GM19238 (cell line): ENCODE data around the gene WHRN.

Experiments
- DNase-seq: peaks from one replicate; pipeline ENCODE4 v3.0.0; 2011; ENCODE audit warnings: low spot score; ENCODE audit not compliant: insufficient read length

Gene WHRN

DNA sequence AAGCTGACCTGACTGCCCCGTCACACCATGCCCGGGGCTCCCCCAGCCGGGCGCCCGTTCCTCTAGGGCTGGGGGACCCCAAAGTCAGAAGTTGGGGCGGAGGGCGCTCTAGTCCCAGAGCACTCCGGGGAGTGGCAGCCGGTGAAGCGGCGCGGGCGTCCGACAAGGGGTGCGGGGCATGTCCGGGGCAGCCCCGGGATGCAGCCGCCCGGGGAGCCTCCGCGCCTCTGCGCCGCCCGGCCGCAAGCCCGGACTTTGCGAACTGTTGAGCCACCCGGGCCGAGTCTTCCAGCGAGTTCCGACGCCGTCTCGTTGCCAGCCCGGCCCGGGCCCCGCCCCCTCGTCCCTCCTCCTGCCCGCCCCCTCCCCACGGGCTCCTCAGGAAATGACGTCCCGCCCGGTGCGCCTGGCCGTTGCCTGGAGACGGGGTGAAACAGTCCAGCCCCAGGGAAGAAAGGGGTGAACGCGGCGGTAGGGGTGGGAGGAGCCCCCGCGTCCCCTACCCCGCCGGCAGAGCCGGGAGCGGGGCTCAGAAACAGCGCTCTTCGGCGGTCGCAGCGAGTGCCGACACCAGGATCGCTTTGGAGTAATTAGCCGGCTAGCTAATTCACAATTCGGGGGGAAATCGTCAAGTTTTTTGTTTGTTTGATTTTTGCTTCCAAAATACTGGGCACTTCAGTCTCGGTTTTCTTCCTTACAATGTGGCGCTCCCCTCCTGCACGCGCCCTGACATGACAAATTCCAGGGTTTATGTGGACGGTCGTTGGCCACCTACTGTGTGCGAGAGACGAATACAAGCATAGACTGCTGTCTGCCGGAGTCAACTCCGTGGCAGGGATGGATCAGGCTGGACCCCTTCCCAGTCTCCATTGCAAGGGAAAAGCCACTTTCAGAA is at the start of gene WHRN:
TSS of gene WHRN (minus strand) at position 287 of the 895 bp plus-strand sequence. CDS start 672 bp downstream, outside the sequence.
- peak; percentile 78 for DNase-seq

GRCh38 chr9:114553202-114553601 is 47.9 kb upstream of the WHRN start:
- DNase-seq = no peak

- no peak for DNase-seq
Observed at GRCh38 chr9:114552706-114553105, 47.4 kb upstream of the WHRN start.

DNA sequence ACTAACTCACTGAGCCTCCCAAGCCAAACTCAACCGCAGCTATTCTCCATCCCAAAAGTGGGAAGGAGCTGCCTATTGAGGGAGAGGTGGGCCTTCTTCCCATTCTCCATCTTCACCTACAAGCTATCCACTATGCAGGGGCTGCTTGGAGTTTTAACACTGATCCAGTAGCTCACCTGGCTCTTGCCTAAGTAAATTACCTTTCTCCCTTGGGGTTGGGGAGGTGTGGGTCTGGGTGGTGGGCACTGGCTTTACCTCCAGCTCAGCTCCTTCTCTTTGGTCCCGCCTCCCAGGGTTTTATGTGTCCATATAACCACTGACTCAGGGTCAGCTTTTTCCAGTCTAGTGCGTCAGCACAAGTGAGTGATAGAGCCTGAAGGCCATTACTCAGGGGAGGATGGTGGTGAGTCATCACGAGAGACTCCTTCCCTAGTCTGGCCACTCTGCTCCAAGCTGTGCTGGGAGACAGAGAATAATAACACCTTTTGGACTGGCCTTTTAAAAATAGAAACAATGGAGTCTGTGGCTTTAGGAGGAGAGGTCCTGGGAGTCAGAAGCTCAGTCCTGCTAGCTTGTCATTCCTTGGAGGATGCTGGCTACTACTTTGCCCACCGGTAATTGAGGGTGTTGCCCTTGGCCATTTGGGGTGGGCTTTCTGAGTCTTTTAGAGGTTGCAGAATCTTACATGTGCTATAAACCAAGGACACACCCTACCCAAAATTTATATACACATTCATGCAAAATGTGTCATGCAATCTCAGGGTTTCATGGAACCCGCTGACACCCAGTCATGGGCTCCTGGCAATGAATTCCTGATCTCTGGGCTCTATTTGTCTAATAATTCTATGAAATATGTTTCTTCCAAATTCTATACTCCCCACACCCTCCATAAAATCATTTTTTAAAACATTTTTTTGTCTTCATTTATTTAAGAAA is 46.7 kb upstream of the WHRN start:
- DNase-seq = no peak

- no peak for DNase-seq
Observed at GRCh38 chr9:114549697-114550330, 44.5 kb upstream of the WHRN start.

GRCh38 chr9:114546851-114547250 is 41.6 kb upstream of the WHRN start:
- no peak for DNase-seq

GRCh38 chr9:114545055-114545454 is 39.8 kb upstream of the WHRN start:
- DNase-seq = no peak

DNA sequence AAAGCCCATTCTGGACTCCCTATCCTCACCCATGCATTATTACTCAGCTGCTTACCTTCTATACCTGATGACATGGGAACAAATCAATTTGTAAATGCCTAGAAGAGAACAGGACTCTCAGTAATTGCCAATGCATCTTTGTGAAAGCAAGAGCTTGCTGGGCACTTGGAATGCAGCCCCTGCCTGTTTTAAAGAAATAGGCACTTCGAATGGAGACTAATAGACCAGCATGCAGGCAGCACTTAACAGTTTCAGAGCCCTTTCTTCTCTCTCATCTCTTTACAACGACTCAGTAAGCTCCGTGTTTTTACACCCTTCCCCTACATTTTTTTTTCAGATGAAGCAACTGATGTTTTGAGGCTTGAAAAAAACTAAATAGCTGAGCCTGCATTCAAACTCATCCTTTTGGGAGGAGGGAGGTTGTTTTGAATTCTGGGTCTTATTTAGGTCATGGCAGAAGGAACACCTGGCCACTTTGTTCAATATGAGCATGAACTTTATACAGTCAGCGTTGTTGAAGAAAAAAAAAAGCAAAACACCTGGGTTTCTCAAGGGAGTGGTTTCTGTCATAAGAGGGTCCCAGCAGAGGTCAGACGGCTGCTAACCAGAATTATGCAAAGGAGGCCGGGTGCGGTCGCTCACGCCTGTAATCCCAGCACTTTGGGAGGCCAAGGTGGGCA is 34.6 kb upstream of the WHRN start:
- DNase-seq = no peak

DNA sequence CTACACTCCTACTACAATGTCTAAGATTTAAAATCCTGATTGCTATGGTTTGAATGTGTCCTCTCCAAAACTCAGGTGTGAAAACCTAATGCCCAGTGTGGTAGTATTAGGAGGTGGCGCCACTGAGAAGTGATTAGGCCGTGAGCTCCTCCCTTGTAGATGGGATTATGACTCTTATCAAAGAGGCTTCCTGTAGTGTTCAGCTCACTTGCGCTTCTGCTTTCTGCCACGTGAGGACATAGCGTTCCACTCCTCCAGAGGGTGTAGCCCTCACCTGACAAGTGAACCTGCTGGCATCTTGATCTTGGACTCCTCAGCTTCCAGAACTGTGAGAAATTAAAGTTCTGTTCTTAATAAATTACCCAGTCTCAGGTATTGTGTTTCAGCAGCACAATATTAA is 33.0 kb upstream of the WHRN start:
- no peak for DNase-seq

DNA sequence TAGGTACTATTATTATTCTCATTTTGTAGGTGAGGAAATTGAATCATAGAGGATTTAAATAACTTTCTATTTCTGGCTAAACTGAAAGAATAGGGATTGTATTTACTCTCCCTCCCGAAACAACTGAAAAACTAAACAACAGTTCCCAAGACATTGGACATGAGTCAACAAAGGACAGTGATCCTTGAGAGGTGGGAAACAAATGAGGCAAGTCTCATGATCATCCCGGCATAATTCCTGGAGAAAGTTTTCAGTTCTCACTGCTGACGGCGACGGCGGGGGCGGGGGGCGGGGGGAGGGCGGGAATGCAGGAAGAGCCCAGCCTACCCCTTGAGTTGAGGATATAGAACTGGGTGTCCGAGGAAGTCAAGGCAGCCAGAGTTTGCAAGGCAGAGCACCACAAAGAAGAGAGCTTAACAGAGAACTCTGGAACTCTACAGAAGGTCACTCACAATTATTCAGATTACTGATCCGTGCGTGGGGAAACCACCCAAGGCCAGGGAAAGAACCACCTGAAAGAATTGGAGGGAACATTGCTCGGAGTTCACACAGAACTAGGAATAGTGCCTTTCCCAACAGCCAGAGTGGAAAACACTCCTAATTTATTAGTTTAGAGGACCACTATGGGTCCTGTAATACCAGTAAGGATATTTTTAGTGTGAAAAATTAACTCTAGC is 27.4 kb upstream of the WHRN start:
- no peak for DNase-seq

DNA sequence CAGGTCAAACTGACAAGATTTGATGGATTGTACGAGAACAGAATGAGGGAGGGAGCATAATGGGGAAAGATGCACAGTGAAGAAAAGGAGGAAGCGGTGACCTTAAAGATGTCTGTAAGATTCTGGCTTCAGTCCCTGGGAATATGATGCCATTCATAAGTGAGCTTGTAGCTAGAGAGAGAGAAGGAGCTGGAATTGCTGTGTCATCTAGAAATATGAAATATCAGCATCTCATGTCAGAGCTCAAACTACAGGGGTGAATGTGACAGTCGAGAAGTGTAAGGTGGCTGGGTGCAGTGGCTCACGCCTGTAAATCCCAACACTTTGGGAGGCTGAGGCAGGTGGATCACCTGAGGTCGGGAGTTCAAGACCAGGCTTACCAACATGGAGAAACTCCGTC is 24.0 kb upstream of the WHRN start:
- DNase-seq = no peak

GRCh38 chr9:114526807-114527206 is 21.5 kb upstream of the WHRN start:
- no peak for DNase-seq

- DNase-seq = no peak
Observed at GRCh38 chr9:114525513-114525912, 20.2 kb upstream of the WHRN start.

- DNase-seq = no peak
Observed at GRCh38 chr9:114524247-114524681, 19.0 kb upstream of the WHRN start.

DNA sequence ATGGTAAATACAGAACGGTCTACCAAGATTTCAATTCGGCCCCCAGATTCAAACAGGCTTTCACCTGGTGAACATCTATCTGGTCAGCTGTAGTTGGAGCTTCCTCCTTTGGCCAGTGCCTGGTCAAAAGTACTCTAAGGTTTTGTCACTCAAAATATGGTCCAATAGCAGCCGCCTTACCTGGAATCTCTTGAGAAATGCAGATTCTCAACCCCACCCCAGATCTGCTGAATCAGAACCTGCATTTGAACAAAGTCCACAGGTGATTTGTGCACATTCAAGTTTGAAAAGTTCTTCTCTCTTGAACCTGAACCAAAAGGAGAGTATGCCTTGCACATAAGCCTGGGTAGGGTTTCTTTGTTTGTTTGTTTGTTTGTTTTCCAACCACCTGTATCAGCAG is 17.6 kb upstream of the WHRN start:
- no peak for DNase-seq

GRCh38 chr9:114522286-114522685 is 17.0 kb upstream of the WHRN start:
- no peak for DNase-seq

DNA sequence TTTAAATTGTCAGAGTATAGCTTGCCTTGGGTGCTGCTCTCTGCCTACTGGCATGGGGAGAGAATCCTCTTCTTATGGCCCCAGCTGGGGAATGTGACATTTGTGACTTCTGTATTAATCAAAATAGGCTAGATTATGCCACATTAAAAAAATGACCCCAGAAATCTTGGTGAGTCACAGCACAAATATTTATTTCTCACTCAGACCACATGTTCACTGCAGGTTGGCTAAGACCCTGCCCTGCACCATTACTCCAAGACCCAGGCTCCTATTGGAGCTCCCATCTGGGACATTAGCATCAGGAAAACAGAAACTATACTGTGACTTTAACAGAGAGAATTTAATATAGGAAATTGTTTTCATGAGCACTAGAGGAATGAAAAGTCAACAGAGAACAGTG is 16.6 kb upstream of the WHRN start:
- DNase-seq = no peak

DNA sequence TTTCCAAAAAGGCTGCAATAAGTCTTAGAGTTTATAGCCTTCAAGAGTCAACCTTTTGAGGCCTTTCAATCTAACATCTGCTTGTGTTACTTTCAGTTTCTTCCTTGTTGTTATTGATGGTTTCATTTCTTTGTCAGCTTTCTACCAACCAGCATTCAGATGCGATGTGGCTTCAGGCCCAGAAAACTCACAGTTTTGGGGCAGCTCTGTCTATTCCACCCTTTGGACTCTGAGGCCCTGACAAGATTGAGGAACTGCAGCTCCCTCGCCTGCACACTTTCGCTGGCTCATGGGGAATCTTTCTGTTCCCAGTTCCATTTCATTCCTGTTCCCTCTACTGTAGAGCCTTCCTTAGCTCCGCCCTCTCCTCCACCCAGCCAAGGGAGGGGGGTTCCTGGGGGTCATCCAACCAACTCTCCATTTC is 13.3 kb upstream of the WHRN start:
- no peak for DNase-seq

GRCh38 chr9:114518120-114518519 is 12.8 kb upstream of the WHRN start:
- no peak for DNase-seq

DNA sequence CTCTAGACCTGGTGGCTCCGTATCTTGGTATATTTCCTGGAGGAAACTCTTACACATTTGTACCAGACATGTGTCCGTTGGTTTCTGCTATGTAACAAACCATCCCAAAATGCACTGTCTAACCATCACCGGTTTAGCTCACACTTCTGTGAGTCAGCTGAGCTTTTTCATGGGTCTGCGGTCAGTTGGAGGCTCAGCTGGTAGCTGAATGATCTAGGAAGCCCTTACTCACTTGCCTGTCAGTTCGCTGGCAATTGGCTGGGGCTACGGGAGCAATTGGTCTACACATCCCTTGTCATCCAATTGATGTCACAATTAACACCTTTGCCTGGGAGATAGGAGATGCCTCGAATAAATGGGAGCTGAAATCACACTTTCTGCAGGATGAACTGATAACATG is 11.6 kb upstream of the WHRN start:
- DNase-seq = no peak

- no peak for DNase-seq
Observed at GRCh38 chr9:114515528-114515927, 10.3 kb upstream of the WHRN start.
